Spleen (tissue), 7 donors: ENCODE results near the gene DEDD.

Source experiments
- POLR2A ChIP-seq, 3 donors: fragments of 450-650 bp; IDR thresholded peaks; one replicate each; pipeline ENCODE4 v1.5.1; 2017; ENCODE audit warnings: antibody characterized with exemption in 3 of 3, mild to moderate bottlenecking in 1 of 3
- POLR2AphosphoS5 ChIP-seq, 3 donors: sonication (generic); formaldehyde crosslinking; IDR thresholded peaks; one replicate each; pipeline ENCODE4 v1.5.1; 2017; ENCODE audit warnings: antibody characterized with exemption in 3 of 3
- TF ChIP-seq, protein P1 (sequence below), 11 experiments: fragments of 200-600 bp in 7 of 11; fragments of 450-650 bp in 4 of 11; sonication (generic) in 4 of 11; IDR thresholded peaks in 8 of 11; conservative IDR thresholded peaks in 3 of 11; 1 replicate in 7 of 11; 2 replicates in 4 of 11; pipeline versions ENCODE4 v1.4.0 to v1.8.0; 2016 to 2021; ENCODE audit warnings: antibody characterized with exemption in 11 of 11, inconsistent platforms in 4 of 11, mild to moderate bottlenecking in 1 of 11
- donor health status: DM: no; HTN: no; CAD: no; lungs with moderate emphysema.
- donor health status: DM: no; HTN: no; CAD: no.
- donor health status: DM: no; HTN: no; CAD: no.

- no peak for TF ChIP-seq POLR2AphosphoS5 (IDR thresholded peaks at IDR 0.05)
- TF ChIP-seq POLR2A (IDR thresholded peaks at IDR 0.05) = no peak
- TF ChIP-seq, protein P1, sequence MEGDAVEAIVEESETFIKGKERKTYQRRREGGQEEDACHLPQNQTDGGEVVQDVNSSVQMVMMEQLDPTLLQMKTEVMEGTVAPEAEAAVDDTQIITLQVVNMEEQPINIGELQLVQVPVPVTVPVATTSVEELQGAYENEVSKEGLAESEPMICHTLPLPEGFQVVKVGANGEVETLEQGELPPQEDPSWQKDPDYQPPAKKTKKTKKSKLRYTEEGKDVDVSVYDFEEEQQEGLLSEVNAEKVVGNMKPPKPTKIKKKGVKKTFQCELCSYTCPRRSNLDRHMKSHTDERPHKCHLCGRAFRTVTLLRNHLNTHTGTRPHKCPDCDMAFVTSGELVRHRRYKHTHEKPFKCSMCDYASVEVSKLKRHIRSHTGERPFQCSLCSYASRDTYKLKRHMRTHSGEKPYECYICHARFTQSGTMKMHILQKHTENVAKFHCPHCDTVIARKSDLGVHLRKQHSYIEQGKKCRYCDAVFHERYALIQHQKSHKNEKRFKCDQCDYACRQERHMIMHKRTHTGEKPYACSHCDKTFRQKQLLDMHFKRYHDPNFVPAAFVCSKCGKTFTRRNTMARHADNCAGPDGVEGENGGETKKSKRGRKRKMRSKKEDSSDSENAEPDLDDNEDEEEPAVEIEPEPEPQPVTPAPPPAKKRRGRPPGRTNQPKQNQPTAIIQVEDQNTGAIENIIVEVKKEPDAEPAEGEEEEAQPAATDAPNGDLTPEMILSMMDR (IDR thresholded peaks at IDR 0.05 in 8 of 11, conservative IDR thresholded peaks at IDR 0.05 in 3 of 11) = no peak
Observed at GRCh38 chr1:161086457-161086856, 46.0 kb downstream of the DEDD start.
